Chondrocyte (in vitro differentiated cells): ENCODE data around the gene MLST8. TPM values are rescaled to one million over a fixed set of nuclear protein-coding genes. Genes with fewer than 3 reads are reported as not detected.

Source experiments
- DNase-seq: peaks from one replicate; pipeline ENCODE4 v3.0.0; 2021; ENCODE audit warnings: mixed read lengths, low spot score
- H3K27ac Mint-ChIP-seq: one replicate; pipeline ENCODE4 v1.8.0; 2021; ENCODE audit warnings: mild to moderate bottlenecking, moderate library complexity, mixed read lengths; ENCODE audit not compliant: unreplicated experiment
- H3K27me3 Mint-ChIP-seq: 2 replicates; pipeline ENCODE4 v1.8.0; 2021; ENCODE audit warnings: low read depth, mixed read lengths
- H3K36me3 Mint-ChIP-seq: 2 replicates; pipeline ENCODE4 v1.8.0; 2021; ENCODE audit warnings: low read depth, mixed read lengths
- H3K4me1 Mint-ChIP-seq: 2 replicates; pipeline ENCODE4 v1.8.0; 2021; ENCODE audit warnings: low read depth, mild to moderate bottlenecking, mixed read lengths
- H3K4me3 Mint-ChIP-seq: one replicate; pipeline ENCODE4 v1.8.0; 2021; ENCODE audit warnings: mild to moderate bottlenecking, moderate library complexity, mixed read lengths; ENCODE audit not compliant: unreplicated experiment
- H3K9me3 Mint-ChIP-seq: 2 replicates; pipeline ENCODE4 v1.8.0; 2021; ENCODE audit warnings: low read depth, mixed read lengths
- total RNA-seq: library from RNA; stranded (reverse); gene quantifications from 3 replicates; pipeline ENCODE4 v1.2.1, GENCODE V29; 2021
- TF ChIP-seq, protein P1 (sequence below): fragments of 200-600 bp; sonication (generic); IDR thresholded peaks from 2 replicates; pipeline ENCODE4 v1.5.0; 2021; ENCODE audit warnings: antibody characterized with exemption, mild to moderate bottlenecking, moderate library complexity

MLST8 gene
- total RNA-seq, 1 donor from 2014 or later: 37.1 TPM

DNA sequence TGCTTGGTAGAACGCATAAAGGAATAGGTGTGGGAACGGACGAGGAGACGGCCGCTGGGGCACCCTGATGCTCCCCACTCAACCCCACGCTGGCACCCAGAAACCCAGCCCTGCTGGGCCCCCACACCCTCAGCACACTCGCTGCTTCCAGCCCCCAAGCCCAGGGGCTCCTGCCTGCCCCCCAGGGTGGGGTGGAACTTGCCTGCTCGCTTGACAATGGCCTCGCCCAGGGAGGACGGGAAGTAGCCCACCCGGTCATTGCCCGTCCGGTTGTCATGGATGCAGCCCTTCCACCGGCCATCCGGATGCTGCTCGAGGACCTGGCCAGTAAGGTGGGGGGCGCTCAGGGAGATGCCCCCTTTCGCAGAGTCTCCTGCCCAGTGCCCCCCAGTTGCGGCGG is 18.7 kb upstream of the MLST8 start:
- no peaks in the 10 kb centered on the region for H3K4me1 Mint-ChIP-seq
- no peak for DNase-seq
- no peak overlapping the region for H3K27ac Mint-ChIP-seq
- H3K9me3 Mint-ChIP-seq: no peaks in the 10 kb centered on the region
- no peak overlapping the region for H3K4me3 Mint-ChIP-seq
- no peaks in the 10 kb centered on the region for H3K27me3 Mint-ChIP-seq
- TF ChIP-seq, protein P1, sequence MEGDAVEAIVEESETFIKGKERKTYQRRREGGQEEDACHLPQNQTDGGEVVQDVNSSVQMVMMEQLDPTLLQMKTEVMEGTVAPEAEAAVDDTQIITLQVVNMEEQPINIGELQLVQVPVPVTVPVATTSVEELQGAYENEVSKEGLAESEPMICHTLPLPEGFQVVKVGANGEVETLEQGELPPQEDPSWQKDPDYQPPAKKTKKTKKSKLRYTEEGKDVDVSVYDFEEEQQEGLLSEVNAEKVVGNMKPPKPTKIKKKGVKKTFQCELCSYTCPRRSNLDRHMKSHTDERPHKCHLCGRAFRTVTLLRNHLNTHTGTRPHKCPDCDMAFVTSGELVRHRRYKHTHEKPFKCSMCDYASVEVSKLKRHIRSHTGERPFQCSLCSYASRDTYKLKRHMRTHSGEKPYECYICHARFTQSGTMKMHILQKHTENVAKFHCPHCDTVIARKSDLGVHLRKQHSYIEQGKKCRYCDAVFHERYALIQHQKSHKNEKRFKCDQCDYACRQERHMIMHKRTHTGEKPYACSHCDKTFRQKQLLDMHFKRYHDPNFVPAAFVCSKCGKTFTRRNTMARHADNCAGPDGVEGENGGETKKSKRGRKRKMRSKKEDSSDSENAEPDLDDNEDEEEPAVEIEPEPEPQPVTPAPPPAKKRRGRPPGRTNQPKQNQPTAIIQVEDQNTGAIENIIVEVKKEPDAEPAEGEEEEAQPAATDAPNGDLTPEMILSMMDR: no peak
- H3K36me3 Mint-ChIP-seq: peaks cover 2% of the 10 kb centered on the region

DNA sequence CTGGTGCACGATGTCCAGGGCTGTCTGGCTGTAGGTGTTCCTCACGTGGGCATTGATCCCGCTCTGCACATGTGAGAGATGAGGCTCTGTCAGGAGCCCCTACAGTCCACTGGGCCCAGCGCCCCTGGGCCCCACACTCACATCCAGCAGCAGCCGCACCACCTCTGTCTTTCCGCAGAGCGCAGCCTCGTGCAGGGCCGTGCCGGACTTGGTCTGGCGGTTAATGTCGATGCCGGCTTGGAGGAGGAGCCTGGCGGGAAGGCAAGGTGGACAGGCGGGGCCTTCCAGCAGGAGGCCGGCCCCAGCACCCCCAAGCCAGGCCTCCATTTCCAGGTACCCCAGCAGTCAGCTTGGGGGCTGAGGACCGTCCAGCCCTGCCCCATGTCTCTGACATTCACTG is 18.0 kb upstream of the MLST8 start:
- no peak for DNase-seq
- Mint-ChIP-seq H3K4me3 (no peak overlapping the region), H3K36me3 (peaks cover under 1% of the 10 kb centered on the region), H3K27me3 (no peaks in the 10 kb centered on the region), H3K9me3 (no peaks in the 10 kb centered on the region), H3K4me1 (no peaks in the 10 kb centered on the region), H3K27ac (no peak overlapping the region)
- TF ChIP-seq, protein P1: no peak

DNA sequence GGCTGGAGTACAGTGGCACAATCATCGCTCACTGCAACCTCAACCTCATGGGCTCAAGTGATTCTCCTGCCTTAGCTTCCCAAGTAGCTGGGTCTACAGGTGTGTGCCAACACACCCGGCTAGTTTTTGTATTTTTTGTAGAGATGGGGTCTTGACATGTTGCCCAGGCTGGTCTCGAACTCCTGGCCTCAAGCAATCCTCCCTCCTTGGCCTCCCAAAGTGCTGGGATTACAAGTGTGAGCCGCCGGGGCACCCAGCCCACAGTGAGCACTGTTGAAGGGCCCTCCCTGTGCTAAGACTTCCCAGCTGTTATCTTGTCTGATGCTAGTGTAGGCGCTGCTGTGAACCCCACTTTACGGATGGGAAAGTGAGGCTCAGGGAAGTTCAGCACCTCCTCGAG is 16.9 kb upstream of the MLST8 start:
- TF ChIP-seq, protein P1: no peak
- no peaks in the 10 kb centered on the region for H3K36me3 Mint-ChIP-seq
- H3K27me3 Mint-ChIP-seq: no peaks in the 10 kb centered on the region
- H3K4me3 Mint-ChIP-seq: no peak overlapping the region
- DNase-seq: no peak
- no peak overlapping the region for H3K27ac Mint-ChIP-seq
- H3K9me3 Mint-ChIP-seq: no peaks in the 10 kb centered on the region
- no peaks in the 10 kb centered on the region for H3K4me1 Mint-ChIP-seq

DNA sequence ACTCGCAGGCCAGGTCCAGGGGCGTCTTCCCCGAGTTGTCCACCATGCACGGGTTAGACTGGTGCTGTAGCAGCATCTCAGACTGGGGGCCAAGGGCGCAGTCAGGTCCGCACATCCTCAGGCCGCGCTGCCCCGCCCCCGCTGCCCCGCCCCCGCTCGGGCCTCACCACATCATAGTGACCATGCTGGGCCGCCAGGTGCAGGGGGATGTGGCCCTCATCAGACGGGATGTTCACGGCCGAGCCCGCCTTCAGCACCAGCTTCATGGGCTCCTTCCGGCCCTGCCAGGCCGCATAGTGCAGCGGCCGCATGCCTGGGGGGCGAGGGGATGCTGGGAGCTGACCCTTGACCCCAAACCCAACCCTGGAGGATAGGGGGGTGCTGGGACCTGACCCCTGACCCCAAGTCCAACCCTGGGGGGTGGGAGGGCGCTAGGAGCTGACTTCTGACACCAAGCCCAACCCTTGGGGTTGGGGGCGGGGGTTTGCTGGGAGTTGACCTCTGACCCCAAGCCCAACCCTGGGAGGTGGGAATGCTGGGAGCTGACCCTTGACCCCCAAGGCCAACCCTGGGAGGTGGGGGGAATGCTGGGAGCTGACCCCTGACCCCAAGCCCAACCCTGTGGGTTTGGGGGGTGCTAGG is 15.9 kb upstream of the MLST8 start:
- Mint-ChIP-seq H3K27me3 (no peaks in the 10 kb centered on the region), H3K27ac (no peak overlapping the region), H3K4me3 (no peak overlapping the region), H3K4me1 (no peaks in the 10 kb centered on the region), H3K36me3 (no peaks in the 10 kb centered on the region), H3K9me3 (no peaks in the 10 kb centered on the region)
- no peak for DNase-seq
- TF ChIP-seq, protein P1: no peak

DNA sequence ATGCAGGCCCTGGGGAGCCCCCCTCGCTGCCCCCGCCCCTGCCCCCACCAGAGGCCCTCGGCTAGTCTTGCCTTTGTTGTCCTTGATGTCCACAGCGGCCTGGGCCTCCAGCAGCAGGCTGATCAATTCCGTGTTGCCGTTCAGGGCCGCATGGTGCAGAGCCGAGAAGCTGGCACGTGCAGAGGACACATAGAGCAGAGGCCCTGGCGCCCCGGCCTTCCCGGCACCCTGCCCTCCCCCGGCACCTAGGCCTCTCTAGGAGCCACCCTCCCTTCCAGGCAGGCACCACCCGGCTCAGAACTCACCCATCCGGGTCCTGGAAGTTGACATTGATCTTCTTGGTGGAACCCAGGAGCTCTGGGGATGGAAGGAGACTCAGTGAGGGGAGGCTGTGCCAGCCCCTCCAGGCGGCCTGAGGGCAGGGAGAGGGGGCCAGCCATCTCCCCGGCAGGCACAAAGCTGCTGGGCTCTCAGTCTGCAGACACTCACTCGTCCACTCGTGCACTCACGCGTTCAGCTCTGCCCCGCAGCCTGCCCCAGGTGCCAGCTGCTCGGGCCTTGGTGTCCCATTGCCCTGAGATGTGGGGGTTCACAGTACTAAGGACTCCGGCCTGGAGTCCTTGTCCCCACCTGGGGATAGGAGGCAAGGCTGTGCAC is 15.1 kb upstream of the MLST8 start:
- no peak overlapping the region for H3K4me3 Mint-ChIP-seq
- peaks cover 4% of the 10 kb centered on the region for H3K27me3 Mint-ChIP-seq
- H3K4me1 Mint-ChIP-seq: peaks cover 4% of the 10 kb centered on the region
- H3K9me3 Mint-ChIP-seq: no peaks in the 10 kb centered on the region
- DNase-seq: no peak
- TF ChIP-seq, protein P1: no peak
- no peaks in the 10 kb centered on the region for H3K36me3 Mint-ChIP-seq
- no peak overlapping the region for H3K27ac Mint-ChIP-seq
